ENCODE data around the gene SLC37A1. TPM values are rescaled to one million over a fixed set of nuclear protein-coding genes. Genes with fewer than 3 reads are reported as not detected.
A peak's percentile ranks its signal among the peaks of the same experiment; 100 is the strongest.

The SLC37A1 gene
- total and polyA plus RNA-seq, 5 experiments from 2014 or later: 2.7 to 18.7 (median 6.9) TPM

DNA sequence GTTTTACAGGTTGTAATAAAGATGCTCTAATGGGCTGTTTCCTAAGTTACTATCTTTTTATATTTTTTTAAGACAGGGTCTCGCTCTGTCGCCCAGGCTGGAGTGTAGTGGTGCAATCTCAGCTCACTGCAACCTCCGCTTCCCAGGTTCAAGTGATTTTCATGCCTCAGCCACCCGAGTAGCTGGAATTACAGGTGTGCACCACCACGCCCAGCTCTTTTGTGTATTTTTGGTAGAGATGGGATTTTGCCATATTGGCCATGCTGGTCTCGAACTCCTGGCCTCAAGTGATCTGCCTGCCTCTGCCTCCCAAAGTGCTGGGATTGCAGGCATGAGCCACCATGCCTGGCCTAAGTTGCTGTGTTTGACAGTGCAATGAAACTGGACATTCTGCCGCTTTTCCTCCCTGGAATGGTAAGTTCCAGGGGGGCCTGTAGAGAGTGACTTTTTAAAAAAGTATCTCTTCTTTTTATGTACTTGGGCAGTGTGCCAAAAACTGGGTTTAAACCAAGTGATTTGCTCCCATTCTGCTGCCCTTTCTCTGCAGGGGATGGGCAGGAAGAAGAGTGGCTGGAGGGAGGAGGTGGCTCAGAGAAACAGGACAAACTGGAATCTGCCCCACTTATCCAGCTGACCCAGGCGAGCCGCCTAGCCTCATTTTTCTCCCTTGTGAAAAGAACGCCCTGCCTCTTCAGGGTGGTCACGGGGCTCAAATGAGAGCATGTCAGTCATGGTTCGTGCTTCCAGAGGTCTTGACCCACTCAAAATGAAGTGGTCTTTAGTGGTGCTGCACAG is 2.3 kb downstream of the SLC37A1 start:
- H3K27me3 Mint-ChIP-seq: no peaks in the 10 kb centered on the region
- peaks cover 13 to 54% (median 49%) of the 10 kb centered on the region in 4 donors for H3K4me1 Mint-ChIP-seq
- POLR2A ChIA-PET: no interaction called here
- DNase-seq (no peak), ATAC-seq (no peak)
- peak overlapping the region in 9 of 10 donors; percentile 28 to 95 (median 90) for H3K4me3 Mint-ChIP-seq
- H3K27ac Mint-ChIP-seq: peak overlapping the region in 4 of 10 donors; percentile 27 to 89 (median 60)
- H3K9me3 Mint-ChIP-seq: no peaks in the 10 kb centered on the region
- H3K36me3 Mint-ChIP-seq: peaks cover 5 to 42% (median 9%) of the 10 kb centered on the region in 3 donors

- H3K27ac Mint-ChIP-seq: peak overlapping the region in 1 of 10 donors; percentile 58
Measured at GRCh38 chr21:42518215-42518614, 4.6 kb downstream of the SLC37A1 start.

DNA sequence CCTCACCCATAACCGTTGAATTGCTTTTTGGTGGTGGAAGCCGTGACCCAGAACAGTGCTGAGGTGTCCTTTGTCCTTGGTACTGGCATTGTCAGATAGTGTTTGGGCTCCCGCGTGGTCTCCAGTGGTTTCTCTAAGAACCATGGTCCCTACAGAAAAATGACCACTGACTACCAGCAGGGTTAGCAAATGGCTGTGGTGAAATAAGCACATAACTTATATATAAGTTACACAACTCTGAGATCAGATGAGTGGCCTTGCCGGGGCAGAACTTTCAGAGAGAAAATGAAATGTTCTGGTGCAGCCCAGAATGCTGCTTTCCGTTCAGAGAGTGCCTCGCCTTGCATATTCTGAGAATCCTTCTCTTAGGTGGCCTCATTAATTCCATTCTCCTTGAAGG is 5.0 kb downstream of the SLC37A1 start:
- Mint-ChIP-seq H3K36me3 (peaks cover 5 to 66% (median 14%) of the 10 kb centered on the region in 3 donors), H3K4me3 (no peak overlapping the region), H3K27me3 (no peaks in the 10 kb centered on the region), H3K9me3 (no peaks in the 10 kb centered on the region), H3K4me1 (peaks cover 13 to 57% (median 50%) of the 10 kb centered on the region in 4 donors), H3K27ac (no peak overlapping the region)
- no peak for DNase-seq
- POLR2A ChIA-PET: no interaction called here
- no peak for ATAC-seq

More at GRCh38 chr21:42518215-42518614, 4.6 kb downstream of the SLC37A1 start:
- Mint-ChIP-seq H3K36me3 (peaks cover 5 to 63% (median 14%) of the 10 kb centered on the region in 3 donors), H3K27me3 (no peaks in the 10 kb centered on the region), H3K4me3 (peak overlapping the region in 1 of 10 donors; percentile 29), H3K9me3 (no peaks in the 10 kb centered on the region), H3K4me1 (peaks cover 13 to 54% (median 50%) of the 10 kb centered on the region in 4 donors)
- DNase-seq (no peak), ATAC-seq (no peak)
- POLR2A ChIA-PET: no interaction called here

- H3K27ac Mint-ChIP-seq: peak overlapping the region in 2 of 10 donors; percentile 31 to 73
- DNase-seq: no peak
Measured at GRCh38 chr21:42520628-42521253, 7.1 kb downstream of the SLC37A1 start.

GRCh38 chr21:42521384-42521783 is 7.7 kb downstream of the SLC37A1 start:
- no peak overlapping the region for H3K27ac Mint-ChIP-seq
- ATAC-seq (no peak), DNase-seq (no peak)
- H3K4me3 Mint-ChIP-seq: no peak overlapping the region
- H3K4me1 Mint-ChIP-seq: peaks cover 26 to 65% (median 58%) of the 10 kb centered on the region in 4 donors
- POLR2A ChIA-PET: no interaction called here
- H3K27me3 Mint-ChIP-seq: no peaks in the 10 kb centered on the region
- H3K9me3 Mint-ChIP-seq: no peaks in the 10 kb centered on the region
- H3K36me3 Mint-ChIP-seq: peaks cover 5 to 69% (median 14%) of the 10 kb centered on the region in 3 donors

More at GRCh38 chr21:42520628-42521253, 7.1 kb downstream of the SLC37A1 start:
- ATAC-seq: no peak
- H3K9me3 Mint-ChIP-seq: no peaks in the 10 kb centered on the region
- POLR2A ChIA-PET: no interaction called here
- no peaks in the 10 kb centered on the region for H3K27me3 Mint-ChIP-seq
- H3K36me3 Mint-ChIP-seq: peaks cover 5 to 69% (median 14%) of the 10 kb centered on the region in 3 donors
- peaks cover 23 to 65% (median 57%) of the 10 kb centered on the region in 4 donors for H3K4me1 Mint-ChIP-seq
- no peak overlapping the region for H3K4me3 Mint-ChIP-seq

GRCh38 chr21:42521805-42522204 is 8.2 kb downstream of the SLC37A1 start:
- Mint-ChIP-seq H3K4me1 (peaks cover 28 to 67% (median 58%) of the 10 kb centered on the region in 4 donors), H3K27ac (peak overlapping the region in 3 of 10 donors; percentile 11 to 76 (median 67)), H3K36me3 (peaks cover 5 to 66% (median 14%) of the 10 kb centered on the region in 3 donors), H3K9me3 (no peaks in the 10 kb centered on the region), H3K4me3 (no peak overlapping the region), H3K27me3 (no peaks in the 10 kb centered on the region)
- no peak for ATAC-seq
- POLR2A ChIA-PET: no interaction called here
- DNase-seq: no peak

DNA sequence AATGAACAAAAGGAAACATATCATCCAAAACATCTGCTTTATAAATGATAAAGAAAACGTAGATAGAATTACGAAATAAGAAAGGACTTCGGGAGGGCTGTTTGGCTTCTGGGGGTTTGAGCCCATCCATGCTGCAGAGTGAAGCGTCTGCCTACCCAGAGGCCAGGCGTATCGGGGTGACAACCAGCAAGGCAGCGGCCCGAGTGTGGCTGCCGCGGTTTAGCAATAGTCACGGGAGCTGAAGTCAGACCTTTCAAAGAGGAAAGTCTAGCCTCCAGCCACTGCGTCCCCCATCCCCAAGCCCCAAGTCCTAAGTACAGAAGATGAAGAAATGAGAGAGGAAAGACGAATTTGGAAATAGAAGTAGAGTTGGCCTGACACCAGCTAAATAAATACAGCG is 8.6 kb downstream of the SLC37A1 start:
- no peak for ATAC-seq
- H3K4me1 Mint-ChIP-seq: peaks cover 28 to 67% (median 58%) of the 10 kb centered on the region in 4 donors
- DNase-seq: no peak
- H3K9me3 Mint-ChIP-seq: no peaks in the 10 kb centered on the region
- peak overlapping the region in 2 of 10 donors; percentile 11 to 67 for H3K27ac Mint-ChIP-seq
- POLR2A ChIA-PET: no interaction called here
- H3K4me3 Mint-ChIP-seq: no peak overlapping the region
- H3K27me3 Mint-ChIP-seq: no peaks in the 10 kb centered on the region
- H3K36me3 Mint-ChIP-seq: peaks cover 5 to 63% (median 14%) of the 10 kb centered on the region in 3 donors

GRCh38 chr21:42522771-42523170 is 9.1 kb downstream of the SLC37A1 start:
- Mint-ChIP-seq H3K4me1 (peaks cover 31 to 67% (median 58%) of the 10 kb centered on the region in 4 donors), H3K9me3 (no peaks in the 10 kb centered on the region), H3K27ac (peak overlapping the region in 4 of 10 donors; percentile 22 to 75 (median 46)), H3K4me3 (no peak overlapping the region), H3K36me3 (peaks cover 5 to 58% (median 14%) of the 10 kb centered on the region in 3 donors), H3K27me3 (no peaks in the 10 kb centered on the region)
- DNase-seq (no peak), ATAC-seq (no peak)
- POLR2A ChIA-PET: no interaction called here

GRCh38 chr21:42523211-42523610 is 9.6 kb downstream of the SLC37A1 start:
- ATAC-seq: no peak
- H3K27ac Mint-ChIP-seq: peak overlapping the region in 4 of 10 donors; percentile 28 to 75 (median 46)
- DNase-seq: no peak
- peaks cover 5 to 54% (median 14%) of the 10 kb centered on the region in 3 donors for H3K36me3 Mint-ChIP-seq
- peaks cover 35 to 69% (median 61%) of the 10 kb centered on the region in 4 donors for H3K4me1 Mint-ChIP-seq
- H3K9me3 Mint-ChIP-seq: no peaks in the 10 kb centered on the region
- H3K27me3 Mint-ChIP-seq: no peaks in the 10 kb centered on the region
- no peak overlapping the region for H3K4me3 Mint-ChIP-seq
- POLR2A ChIA-PET: no interaction called here

DNA sequence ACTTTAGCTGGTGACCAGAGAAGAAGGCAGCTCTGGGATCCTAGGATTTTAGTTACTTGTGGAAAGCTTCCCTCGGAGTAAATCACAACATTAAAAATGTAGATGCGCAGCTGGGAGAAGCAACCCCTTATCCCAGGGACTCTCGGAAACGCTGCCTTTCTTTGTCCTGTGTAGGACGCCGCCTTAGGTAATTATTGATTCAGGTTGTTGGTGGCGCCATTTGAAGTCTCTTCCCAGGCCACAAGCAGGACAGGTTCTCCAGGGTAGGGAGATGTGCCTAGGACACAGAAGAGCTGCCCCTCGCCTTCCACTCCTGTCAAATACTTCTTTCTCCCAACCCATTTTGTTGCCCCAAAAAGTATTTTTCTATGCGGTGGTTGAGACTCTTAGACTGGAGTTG is 10.3 kb downstream of the SLC37A1 start:
- Mint-ChIP-seq H3K27me3 (no peaks in the 10 kb centered on the region), H3K4me1 (peaks cover 35 to 68% (median 62%) of the 10 kb centered on the region in 4 donors), H3K36me3 (peaks cover 5 to 47% (median 14%) of the 10 kb centered on the region in 3 donors), H3K4me3 (peak overlapping the region in 5 of 10 donors; percentile 65 to 85 (median 71)), H3K9me3 (no peaks in the 10 kb centered on the region), H3K27ac (peak overlapping the region; percentile 42 to 94 (median 89))
- POLR2A ChIA-PET: interaction anchor here (5.6 kb wide), 1 partner anchor 10 kb away, joined by 37 read pairs; the partner anchor contains the start of gene SLC37A1
- DNase-seq: no peak
- ATAC-seq: no peak

DNA sequence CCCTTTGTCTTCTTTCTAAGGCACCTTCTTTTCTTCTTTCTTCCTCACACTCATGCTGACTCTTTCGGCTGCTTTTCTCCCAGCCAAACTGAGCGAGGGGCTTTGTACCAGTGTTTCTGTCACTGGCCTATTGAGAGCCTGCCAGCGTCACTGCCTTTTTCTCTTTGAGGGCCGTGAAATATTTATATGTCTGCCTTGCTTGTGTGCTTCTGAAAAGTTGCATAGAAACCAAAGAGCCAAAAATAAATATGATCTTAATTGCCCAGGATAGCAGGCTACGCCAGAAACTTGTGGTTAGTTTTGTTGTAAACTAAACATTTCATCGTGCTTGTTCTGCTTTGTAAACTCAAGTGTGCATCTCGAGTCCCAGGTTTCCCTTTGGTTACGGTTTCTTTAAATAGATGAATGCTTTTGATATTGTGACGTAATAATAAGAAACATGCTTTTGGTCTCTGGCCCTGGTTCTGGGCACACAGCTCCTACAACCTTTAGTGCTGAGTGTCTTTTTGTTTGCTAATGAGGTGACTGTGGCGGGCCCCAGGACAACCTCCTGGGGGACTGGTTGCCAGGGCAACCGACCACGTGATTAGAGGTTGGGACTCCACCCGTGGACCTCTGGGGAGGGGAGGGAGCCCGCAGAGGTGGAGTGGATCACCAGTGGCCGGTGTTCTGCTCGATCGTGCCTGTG is 10.8 kb downstream of the SLC37A1 start:
- H3K9me3 Mint-ChIP-seq: no peaks in the 10 kb centered on the region
- H3K27me3 Mint-ChIP-seq: no peaks in the 10 kb centered on the region
- peak overlapping the region; percentile 42 to 94 (median 89) for H3K27ac Mint-ChIP-seq
- peaks cover 35 to 69% (median 63%) of the 10 kb centered on the region in 4 donors for H3K4me1 Mint-ChIP-seq
- DNase-seq (peak; percentile 30 to 87 (median 60)), ATAC-seq (peak; percentile 59 to 61)
- H3K4me3 Mint-ChIP-seq: peak overlapping the region; percentile 56 to 86 (median 70)
- POLR2A ChIA-PET: interaction anchor here (1.0 to 5.6 kb wide), 3 partner anchors 11 to 66 kb away, joined by 3 to 37 read pairs (median 3); partner anchors contain the start of gene SLC37A1
- peaks cover 5 to 41% (median 14%) of the 10 kb centered on the region in 3 donors for H3K36me3 Mint-ChIP-seq

DNA sequence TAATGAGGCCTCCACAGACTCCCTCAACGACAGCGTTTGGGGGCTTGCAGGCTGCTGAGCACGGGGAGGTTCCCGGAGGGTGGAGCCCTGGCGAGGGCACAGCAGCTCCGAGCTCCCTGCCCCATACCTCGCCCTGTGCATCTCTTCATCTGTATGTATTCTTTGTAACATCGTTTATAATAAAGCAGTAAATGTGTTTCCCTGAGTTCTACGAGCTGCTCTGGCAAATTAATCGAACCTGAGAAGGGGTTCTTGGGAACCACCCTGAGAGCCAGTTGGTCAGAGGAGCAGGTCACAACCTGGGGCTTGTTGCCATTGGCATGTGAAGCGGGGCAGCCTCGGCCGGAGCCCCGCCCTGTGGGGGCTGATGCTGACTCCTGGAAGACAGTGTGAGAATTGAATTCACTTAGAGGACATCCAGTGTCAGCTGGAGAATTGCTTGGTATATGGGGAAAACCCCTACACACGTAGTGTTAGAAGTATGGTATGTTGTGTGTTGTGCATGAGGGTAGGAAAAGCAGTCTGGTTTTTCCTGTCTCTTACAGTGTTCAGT is 11.5 kb downstream of the SLC37A1 start:
- ATAC-seq (no peak), DNase-seq (no peak)
- POLR2A ChIA-PET: interaction anchor here (1.0 to 5.6 kb wide), 3 partner anchors 12 to 66 kb away, joined by 3 to 37 read pairs (median 3); partner anchors contain the start of gene SLC37A1
- H3K27ac Mint-ChIP-seq: peak overlapping the region; percentile 42 to 94 (median 89)
- H3K36me3 Mint-ChIP-seq: peaks cover 0 to 35% (median 11%) of the 10 kb centered on the region in 3 donors
- peak overlapping the region; percentile 56 to 86 (median 70) for H3K4me3 Mint-ChIP-seq
- H3K4me1 Mint-ChIP-seq: peaks cover 37 to 75% (median 61%) of the 10 kb centered on the region in 4 donors
- H3K9me3 Mint-ChIP-seq: no peaks in the 10 kb centered on the region
- H3K27me3 Mint-ChIP-seq: no peaks in the 10 kb centered on the region

Measured in naive thymus-derived CD8-positive, alpha-beta T cell (primary cell).